Stimulated activated naive CD4-positive, alpha-beta T cell (primary cell): ENCODE results near the gene DSCAML1.

Experiments
- DNase-seq, 6 experiments: peaks; one replicate each; lab custom pipeline; 2025; lab: John Stamatoyannopoulos, UW

DSCAML1 gene

GRCh38 chr11:117547195-117547850 lies 249.7 kb downstream of the DSCAML1 start:
- DNase-seq: no peak

- DNase-seq: no peak
Observed at GRCh38 chr11:117546431-117547194, 250.4 kb downstream of the DSCAML1 start.

DNA sequence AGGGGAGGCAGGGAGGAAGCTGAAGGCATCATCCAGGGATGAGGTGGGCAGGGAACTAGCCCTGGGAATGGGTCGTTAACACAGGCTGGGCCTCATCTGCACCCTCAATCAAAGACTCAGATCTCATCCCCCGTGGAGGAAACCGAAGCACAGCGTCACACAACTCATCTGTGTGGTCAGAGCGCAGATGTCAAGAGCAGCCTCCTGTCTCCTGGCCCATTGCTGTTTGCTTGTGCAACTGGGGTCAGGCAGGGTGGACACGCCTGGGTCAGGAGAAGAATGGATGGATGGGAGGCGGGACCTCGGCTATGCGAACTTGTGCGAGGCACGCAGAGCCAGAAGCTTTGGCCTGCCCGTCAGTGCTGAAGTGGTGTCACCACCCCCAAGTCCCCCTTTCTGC lies 251.3 kb downstream of the DSCAML1 start:
- no peak for DNase-seq

DNA sequence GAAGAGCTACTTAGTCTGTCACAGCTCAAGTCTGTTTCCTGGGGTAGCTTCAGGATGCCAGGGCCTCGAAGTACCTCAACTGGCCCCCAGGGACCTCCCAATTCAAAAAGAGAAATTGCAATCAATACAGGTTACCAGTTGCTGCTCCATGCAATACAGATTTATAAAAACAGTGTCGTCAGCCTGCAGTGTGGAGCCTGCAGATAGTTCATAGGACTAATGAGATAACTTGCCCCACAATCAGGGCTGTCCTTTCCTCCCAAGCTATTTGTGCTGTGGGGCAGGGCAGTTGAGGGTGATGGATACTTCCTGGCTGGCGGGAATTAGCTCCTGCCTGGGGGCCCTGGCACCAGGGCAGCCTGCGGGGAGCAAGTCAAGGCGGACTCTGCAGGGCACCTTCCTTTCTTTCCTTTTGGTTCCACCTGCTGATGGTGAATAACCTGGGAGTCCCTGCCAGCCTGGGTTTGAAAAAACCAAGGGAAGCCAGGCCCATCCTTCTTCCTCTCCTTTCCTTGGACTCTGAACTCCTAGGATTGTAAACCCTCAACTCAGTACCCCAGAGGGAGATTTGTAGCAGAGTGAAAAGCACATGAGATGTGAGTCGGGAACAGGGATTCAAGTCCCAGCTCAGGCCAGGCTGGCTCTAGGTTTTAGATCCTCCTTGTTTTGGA lies 252.8 kb downstream of the DSCAML1 start:
- no peak for DNase-seq

GRCh38 chr11:117541211-117541610 lies 255.8 kb downstream of the DSCAML1 start:
- no peak for DNase-seq

- no peak for DNase-seq
Observed at GRCh38 chr11:117538263-117539135, 258.5 kb downstream of the DSCAML1 start.

DNA sequence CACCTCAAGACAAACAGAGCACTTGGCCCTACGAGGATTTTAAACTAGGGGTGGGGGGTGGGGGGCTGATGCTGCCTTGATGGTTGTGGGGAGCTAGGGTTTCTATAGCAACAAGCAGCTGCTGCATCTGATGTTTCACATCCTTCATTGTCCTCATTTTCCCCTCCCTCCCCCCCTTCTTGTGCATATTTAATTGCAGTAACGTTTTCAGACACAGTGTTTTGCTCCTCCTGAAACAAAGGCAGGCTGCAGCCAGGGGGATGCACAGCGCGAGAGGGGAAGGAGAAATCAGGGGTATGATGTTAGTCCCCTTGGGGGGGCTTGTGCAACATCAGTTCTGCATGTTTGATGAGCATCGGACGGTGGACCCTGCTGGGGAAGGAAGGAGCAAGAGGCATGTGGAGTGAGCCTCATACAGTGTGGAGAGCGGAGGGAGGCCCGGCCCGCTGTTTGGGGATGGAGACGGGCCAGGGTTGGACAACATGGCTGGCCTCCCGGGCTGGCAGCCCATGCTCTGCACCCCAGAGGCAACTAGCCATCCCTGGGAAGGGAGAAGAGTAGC lies 261.1 kb downstream of the DSCAML1 start:
- DNase-seq: no peak

DNA sequence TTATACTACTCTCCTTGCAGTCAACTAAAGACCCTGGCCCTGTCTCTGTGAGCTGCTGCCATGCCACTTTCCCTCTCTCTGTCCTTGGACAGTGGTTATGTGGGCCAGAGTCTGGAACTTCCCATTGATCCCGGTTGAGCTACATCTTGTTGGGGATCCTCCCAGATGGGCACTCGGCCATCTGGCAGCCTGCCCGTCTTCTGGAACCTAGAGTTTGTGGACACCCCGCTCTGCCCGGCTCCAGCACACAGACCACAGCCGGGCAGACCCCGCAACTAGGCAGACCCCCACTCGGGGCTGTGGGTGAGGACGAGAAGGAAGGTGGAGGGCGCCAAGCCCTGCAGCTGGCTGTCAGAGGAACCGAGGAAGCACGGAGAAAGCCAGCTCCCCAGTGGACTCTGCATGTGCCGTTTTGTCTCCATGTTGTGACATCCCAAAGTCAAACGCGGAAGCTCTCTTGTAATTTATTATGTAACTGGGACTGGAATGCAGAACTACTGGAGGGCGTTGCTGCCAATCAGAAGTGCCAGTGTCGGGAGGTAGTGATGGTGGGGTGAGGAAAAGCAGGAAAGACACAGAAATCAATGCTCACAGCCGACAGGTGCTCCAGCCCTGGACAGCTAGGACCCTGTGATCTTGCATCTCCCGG lies 261.7 kb downstream of the DSCAML1 start:
- DNase-seq: no peak

GRCh38 chr11:117532568-117532967 lies 264.4 kb downstream of the DSCAML1 start:
- DNase-seq: no peak

- no peak for DNase-seq
Observed at GRCh38 chr11:117529816-117530215, 267.2 kb downstream of the DSCAML1 start.

DNA sequence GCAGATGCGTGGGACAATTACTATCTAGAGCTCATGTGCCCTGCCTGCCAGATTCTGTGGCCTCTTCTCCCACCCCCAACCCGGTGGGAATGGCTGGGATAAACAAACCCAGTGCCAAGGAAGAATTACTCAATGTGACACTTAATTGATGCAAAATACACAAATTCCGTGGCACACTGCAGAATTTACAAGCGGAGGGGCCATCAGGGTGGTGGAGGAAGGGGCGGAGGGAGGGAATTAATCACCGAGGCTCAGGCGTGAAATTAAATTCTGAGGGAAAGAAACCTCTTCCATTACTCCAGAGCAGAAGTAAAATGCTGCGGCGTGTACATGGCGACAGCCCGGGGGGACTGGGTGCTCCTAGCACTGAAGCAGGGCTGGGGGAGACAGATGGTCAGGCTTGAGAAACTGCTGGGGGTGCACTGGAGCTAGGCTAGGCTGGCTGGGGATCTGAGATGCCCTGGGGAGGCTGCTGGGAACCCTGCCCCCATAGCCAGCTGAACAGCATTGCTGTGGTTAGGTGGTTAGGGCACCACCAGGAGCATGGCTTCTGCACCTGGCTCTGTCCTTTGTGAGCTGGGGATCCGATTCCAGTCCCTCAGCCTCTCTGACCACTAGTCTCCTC lies 268.8 kb downstream of the DSCAML1 start:
- no peak for DNase-seq

DNA sequence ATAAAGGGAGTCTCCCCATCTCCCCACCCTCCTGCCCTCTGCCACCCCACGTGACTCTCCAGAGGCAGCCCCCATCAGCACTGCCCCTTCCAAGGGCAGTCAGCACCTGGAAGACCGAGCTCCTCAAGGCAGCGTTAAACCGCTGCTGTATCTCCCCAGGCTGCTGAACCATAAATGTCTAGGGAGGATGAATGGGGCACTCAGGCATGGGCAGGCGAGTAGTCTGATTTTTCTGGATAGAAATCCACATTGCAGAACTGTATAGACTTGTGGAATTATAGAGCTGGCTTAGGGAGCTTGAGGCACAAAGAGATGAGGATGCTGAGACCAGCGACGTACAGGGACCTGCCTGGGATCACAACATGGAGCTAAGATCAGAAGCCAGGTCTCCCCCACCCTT lies 269.7 kb downstream of the DSCAML1 start:
- DNase-seq: no peak

- no peak for DNase-seq
Observed at GRCh38 chr11:117525866-117526542, 271.0 kb downstream of the DSCAML1 start.

DNA sequence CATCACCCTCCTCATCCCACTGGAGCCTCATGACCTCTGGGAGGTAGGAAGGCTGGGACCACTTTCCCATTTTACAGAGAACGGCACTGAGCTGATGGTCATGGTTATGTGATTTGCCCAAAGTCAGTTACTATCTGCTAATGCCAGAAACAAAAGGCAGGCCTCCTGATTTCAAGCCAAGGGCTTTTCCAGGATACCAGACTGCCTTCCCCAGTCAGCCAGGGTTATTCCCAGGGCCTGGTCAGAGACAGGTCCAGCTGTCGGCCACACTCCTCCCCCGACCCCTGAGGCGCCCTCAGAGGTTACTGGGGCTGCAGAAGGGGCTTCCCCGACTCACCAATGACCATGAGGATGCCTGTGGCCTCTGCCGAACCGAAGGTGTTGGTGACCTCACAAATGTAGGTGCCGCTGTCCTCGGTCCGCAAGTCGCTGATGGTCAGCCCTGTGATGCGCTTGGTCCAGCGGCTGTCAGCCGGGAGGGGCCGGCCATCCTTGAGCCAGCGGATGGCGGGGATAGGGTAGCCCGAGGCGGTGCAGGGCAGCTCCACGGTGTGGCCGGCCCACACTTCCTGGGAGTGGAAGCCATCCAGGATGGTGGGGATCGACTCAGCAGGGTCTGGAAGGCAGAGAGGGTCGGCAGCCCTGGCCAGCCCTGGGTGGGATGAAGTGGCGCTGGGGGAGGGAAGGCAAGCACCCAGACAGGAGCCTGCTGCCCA lies 272.4 kb downstream of the DSCAML1 start:
- no peak for DNase-seq

GRCh38 chr11:117523680-117524079 lies 273.3 kb downstream of the DSCAML1 start:
- DNase-seq: no peak

DNA sequence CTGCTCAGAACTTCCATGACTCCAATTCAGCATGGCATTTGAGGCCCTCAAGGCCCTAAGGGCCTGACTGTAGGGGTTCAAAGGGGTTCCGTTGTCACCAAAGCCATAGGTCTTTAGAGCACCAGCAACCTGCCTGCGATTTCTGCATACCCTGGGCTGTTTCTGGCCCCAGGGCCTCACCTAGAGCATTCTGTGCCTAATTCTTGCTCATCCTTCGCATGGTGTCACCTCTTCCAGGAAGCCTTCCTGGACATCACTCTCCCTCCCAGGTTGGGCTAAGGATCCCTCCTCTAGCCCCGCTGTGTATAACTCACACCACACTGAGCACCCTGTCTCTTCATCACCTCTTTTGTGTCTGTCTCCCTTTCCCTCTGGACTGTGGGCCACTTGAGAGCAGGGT lies 275.0 kb downstream of the DSCAML1 start:
- no peak for DNase-seq

GRCh38 chr11:117520966-117521365 lies 276.1 kb downstream of the DSCAML1 start:
- no peak for DNase-seq

- DNase-seq: no peak
Observed at GRCh38 chr11:117520201-117520600, 276.8 kb downstream of the DSCAML1 start.

DNA sequence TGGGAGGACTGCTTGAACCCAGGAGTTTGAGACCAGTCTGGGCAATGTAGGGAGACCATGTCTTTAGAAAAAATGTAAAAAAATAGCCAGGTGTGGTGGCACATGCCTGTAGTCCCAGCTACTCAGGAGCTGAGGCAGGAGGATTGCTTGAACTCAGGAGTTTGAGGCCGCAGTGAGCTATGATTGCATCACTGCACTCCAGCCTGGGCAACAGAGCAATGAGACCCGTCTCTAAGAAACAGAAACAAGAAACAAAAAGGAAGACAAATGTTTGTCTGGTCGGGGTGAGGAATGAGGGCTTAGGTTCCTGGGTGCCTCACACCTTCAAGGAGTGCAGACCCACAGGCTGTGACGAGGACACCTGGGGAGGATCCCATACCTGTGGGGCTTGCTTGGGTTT lies 277.4 kb downstream of the DSCAML1 start:
- no peak for DNase-seq

- DNase-seq: no peak
Observed at GRCh38 chr11:117519170-117519569, 277.8 kb downstream of the DSCAML1 start.
